ENCODE data around the gene ENTPD6. TPM values are rescaled to one million over a fixed set of nuclear protein-coding genes. Genes with fewer than 3 reads are reported as not detected.

The ENTPD6 gene
- total RNA-seq, 1 donor from 2014 or later = 73.4 TPM

GRCh38 chr20:25207149-25207959, 11.8 kb downstream of the ENTPD6 start:
- H3K27me3 Mint-ChIP-seq (ENCODE audit: low read depth) = no peaks in the 10 kb centered on the region
- H3K4me1 Mint-ChIP-seq = peaks cover 20% of the 10 kb centered on the region
- DNase-seq (ENCODE audit: low read depth, low spot score) = no peak
- H3K27ac Mint-ChIP-seq (ENCODE audit: unreplicated experiment) = no peak overlapping the region
- H3K9me3 Mint-ChIP-seq = no peaks in the 10 kb centered on the region
- peaks cover 8% of the 10 kb centered on the region for H3K36me3 Mint-ChIP-seq (ENCODE audit: low read depth)
- no peak overlapping the region for H3K4me3 Mint-ChIP-seq
- TF ChIP-seq CTCF (conservative IDR thresholded peaks at IDR 0.05) = no peak

GRCh38 chr20:25207960-25208534, 12.5 kb downstream of the ENTPD6 start:
- H3K36me3 Mint-ChIP-seq (ENCODE audit: low read depth) = peaks cover 8% of the 10 kb centered on the region
- TF ChIP-seq CTCF (conservative IDR thresholded peaks at IDR 0.05) = no peak
- H3K4me3 Mint-ChIP-seq = no peak overlapping the region
- peaks cover 18% of the 10 kb centered on the region for H3K4me1 Mint-ChIP-seq
- H3K9me3 Mint-ChIP-seq = no peaks in the 10 kb centered on the region
- no peak for DNase-seq (ENCODE audit: low read depth, low spot score)
- H3K27me3 Mint-ChIP-seq (ENCODE audit: low read depth) = no peaks in the 10 kb centered on the region
- no peak overlapping the region for H3K27ac Mint-ChIP-seq (ENCODE audit: unreplicated experiment)

- no peak overlapping the region for H3K4me3 Mint-ChIP-seq
- H3K4me1 Mint-ChIP-seq = peaks cover 8% of the 10 kb centered on the region
- no peaks in the 10 kb centered on the region for H3K27me3 Mint-ChIP-seq (ENCODE audit: low read depth)
- no peak for TF ChIP-seq CTCF (conservative IDR thresholded peaks at IDR 0.05)
- H3K36me3 Mint-ChIP-seq (ENCODE audit: low read depth) = peaks cover 8% of the 10 kb centered on the region
- no peak overlapping the region for H3K27ac Mint-ChIP-seq (ENCODE audit: unreplicated experiment)
- H3K9me3 Mint-ChIP-seq = no peaks in the 10 kb centered on the region
- DNase-seq (ENCODE audit: low read depth, low spot score) = no peak
Observed at GRCh38 chr20:25209400-25209799, 13.9 kb downstream of the ENTPD6 start.

- Mint-ChIP-seq H3K4me3 (no peak overlapping the region), H3K36me3 (ENCODE audit: low read depth) (peaks cover 8% of the 10 kb centered on the region), H3K9me3 (no peaks in the 10 kb centered on the region), H3K27me3 (ENCODE audit: low read depth) (no peaks in the 10 kb centered on the region), H3K27ac (ENCODE audit: unreplicated experiment) (no peak overlapping the region), H3K4me1 (peaks cover 4% of the 10 kb centered on the region)
- no peak for DNase-seq (ENCODE audit: low read depth, low spot score)
- TF ChIP-seq CTCF (conservative IDR thresholded peaks at IDR 0.05) = no peak
Observed at GRCh38 chr20:25209911-25210310, 14.4 kb downstream of the ENTPD6 start.

- Mint-ChIP-seq H3K4me1 (no peaks in the 10 kb centered on the region), H3K27ac (ENCODE audit: unreplicated experiment) (no peak overlapping the region), H3K4me3 (no peak overlapping the region), H3K27me3 (ENCODE audit: low read depth) (no peaks in the 10 kb centered on the region), H3K9me3 (no peaks in the 10 kb centered on the region), H3K36me3 (ENCODE audit: low read depth) (peaks cover 8% of the 10 kb centered on the region)
- no peak for DNase-seq (ENCODE audit: low read depth, low spot score)
- TF ChIP-seq CTCF (conservative IDR thresholded peaks at IDR 0.05) = no peak
Observed at GRCh38 chr20:25211273-25211672, 15.8 kb downstream of the ENTPD6 start.
